Breast epithelium (tissue), 3 donors: ENCODE measurements around the gene TRAIP.

Source experiments
- CTCF ChIP-seq, 3 donors: fragments of 450-650 bp; IDR thresholded peaks; one replicate each; pipeline ENCODE4 v1.5.1; 2016 to 2017; ENCODE audit warnings: antibody characterized with exemption in 3 of 3, mild to moderate bottlenecking in 3 of 3, moderate library complexity in 3 of 3
- POLR2A ChIP-seq: fragments of 450-650 bp; IDR thresholded peaks from one replicate; pipeline ENCODE4 v1.6.1; 2016; ENCODE audit warnings: antibody characterized with exemption, mild to moderate bottlenecking, moderate library complexity
- POLR2AphosphoS5 ChIP-seq, 3 donors: sonication (generic); formaldehyde crosslinking; IDR thresholded peaks; one replicate each; pipeline ENCODE4 v1.6.1; 2017; ENCODE audit warnings: antibody characterized with exemption in 3 of 3

- TF ChIP-seq CTCF (IDR thresholded peaks at IDR 0.05) (peak; percentile 78 to 88 (median 80)), POLR2A (no peak), POLR2AphosphoS5 (IDR thresholded peaks at IDR 0.05) (peak in 2 of 3 donors; percentile 37 to 56)
Measured at GRCh38 chr3:49839193-49839809, 17.1 kb downstream of the TRAIP start.
